HG03460 (cell line): ENCODE measurements around the gene GLUL.

Source experiments
- ATAC-seq: cut with Tn5 transposase; IDR thresholded peaks from one replicate; pipeline ENCODE4 v1.9.1; 2021; ENCODE audit not compliant: unreplicated experiment

GLUL gene

GRCh38 chr1:182332261-182333060 is 59.1 kb downstream of the GLUL start:
- no peak for ATAC-seq
